ENCODE measurements around the gene CSRNP3. TPM values are rescaled to one million over a fixed set of nuclear protein-coding genes. Genes with fewer than 3 reads are reported as not detected.

CSRNP3 gene
- total RNA-seq, 1 donor from 2014 or later = not detected

- ChIA-PET CTCF (no interaction called here), POLR2A (no interaction called here)
- Mint-ChIP-seq H3K4me3 (no peak overlapping the region), H3K9me3 (no peaks in the 10 kb centered on the region), H3K4me1 (no peaks in the 10 kb centered on the region), H3K36me3 (ENCODE audit: low read depth) (no peaks in the 10 kb centered on the region), H3K27me3 (no peaks in the 10 kb centered on the region), H3K27ac (no peak overlapping the region)
- DNase-seq = no peak
- no peak for TF ChIP-seq CTCF (IDR thresholded peaks at IDR 0.05)
- ATAC-seq (ENCODE audit: low read depth) = no peak
- intact Hi-C loops (cut with micrococcal nuclease) = no loop called here
Observed at GRCh38 chr2:165436559-165436958, 32.9 kb upstream of the CSRNP3 start.

GRCh38 chr2:165440367-165440766 lies 29.1 kb upstream of the CSRNP3 start:
- H3K4me3 Mint-ChIP-seq = no peak overlapping the region
- no peaks in the 10 kb centered on the region for H3K27me3 Mint-ChIP-seq
- ChIA-PET POLR2A (no interaction called here), CTCF (no interaction called here)
- no peaks in the 10 kb centered on the region for H3K36me3 Mint-ChIP-seq (ENCODE audit: low read depth)
- H3K9me3 Mint-ChIP-seq = no peaks in the 10 kb centered on the region
- H3K4me1 Mint-ChIP-seq = no peaks in the 10 kb centered on the region
- no peak overlapping the region for H3K27ac Mint-ChIP-seq
- no peak for TF ChIP-seq CTCF (IDR thresholded peaks at IDR 0.05)
- intact Hi-C loops (cut with micrococcal nuclease) = no loop called here
- ATAC-seq (ENCODE audit: low read depth) (no peak), DNase-seq (no peak)

- H3K9me3 Mint-ChIP-seq = no peaks in the 10 kb centered on the region
- TF ChIP-seq CTCF (IDR thresholded peaks at IDR 0.05) = no peak
- no peak overlapping the region for H3K27ac Mint-ChIP-seq
- H3K4me1 Mint-ChIP-seq = no peaks in the 10 kb centered on the region
- DNase-seq (no peak), ATAC-seq (ENCODE audit: low read depth) (no peak)
- H3K27me3 Mint-ChIP-seq = peaks cover 4% of the 10 kb centered on the region
- no peak overlapping the region for H3K4me3 Mint-ChIP-seq
- POLR2A ChIA-PET = no interaction called here
- CTCF ChIA-PET = no interaction called here
- intact Hi-C loops (cut with micrococcal nuclease) = no loop called here
- no peaks in the 10 kb centered on the region for H3K36me3 Mint-ChIP-seq (ENCODE audit: low read depth)
Observed at GRCh38 chr2:165443511-165443910, 26.0 kb upstream of the CSRNP3 start.

GRCh38 chr2:165448406-165448805 lies 21.1 kb upstream of the CSRNP3 start:
- DNase-seq (no peak), ATAC-seq (ENCODE audit: low read depth) (no peak)
- TF ChIP-seq CTCF (IDR thresholded peaks at IDR 0.05) = no peak
- ChIA-PET POLR2A (no interaction called here), CTCF (no interaction called here)
- no peaks in the 10 kb centered on the region for H3K9me3 Mint-ChIP-seq
- no peaks in the 10 kb centered on the region for H3K4me1 Mint-ChIP-seq
- intact Hi-C loops (cut with micrococcal nuclease) = no loop called here
- H3K27ac Mint-ChIP-seq = no peak overlapping the region
- peaks cover 13% of the 10 kb centered on the region for H3K27me3 Mint-ChIP-seq
- H3K36me3 Mint-ChIP-seq (ENCODE audit: low read depth) = no peaks in the 10 kb centered on the region
- H3K4me3 Mint-ChIP-seq = no peak overlapping the region

GRCh38 chr2:165450156-165450555 lies 19.3 kb upstream of the CSRNP3 start:
- ChIA-PET CTCF (interaction anchor here (1.3 kb wide), 1 partner anchor 424 kb away, joined by 3 read pairs; no protein-coding TSS in a partner anchor), POLR2A (no interaction called here)
- ATAC-seq (ENCODE audit: low read depth) (no peak), DNase-seq (no peak)
- TF ChIP-seq CTCF (IDR thresholded peaks at IDR 0.05) = no peak
- H3K4me1 Mint-ChIP-seq = no peaks in the 10 kb centered on the region
- intact Hi-C loops (cut with micrococcal nuclease) = no loop called here
- H3K9me3 Mint-ChIP-seq = no peaks in the 10 kb centered on the region
- no peaks in the 10 kb centered on the region for H3K36me3 Mint-ChIP-seq (ENCODE audit: low read depth)
- H3K4me3 Mint-ChIP-seq = no peak overlapping the region
- H3K27ac Mint-ChIP-seq = no peak overlapping the region
- peaks cover 13% of the 10 kb centered on the region for H3K27me3 Mint-ChIP-seq

All from activated B cell treated with CpG ODN at 0.5 μM for 24 hours (primary cell).